Measurements from ENCODE around the gene HOXA10. TPM values are rescaled to one million over a fixed set of nuclear protein-coding genes. Genes with fewer than 3 reads are reported as not detected.

The HOXA10 gene
- total and polyA plus RNA-seq, 9 donors: 21.2 to 36.0 (median 30.4) TPM

GRCh38 chr7:27148756-27149641 is 25.1 kb downstream of the HOXA10 start:
- peaks cover 86% of the 10 kb centered on the region for H3K4me1 ChIP-seq (ENCODE audit: control insufficient read depth, insufficient read depth, low read length)
- peaks cover 60% of the 10 kb centered on the region for H3K27me3 ChIP-seq (ENCODE audit: control insufficient read depth, insufficient read depth, low read length)
- no peaks in the 10 kb centered on the region for H3K9me3 ChIP-seq (replicated peaks; ENCODE audit: control insufficient read depth, low read depth, low read length)
- H3K4me3 ChIP-seq (ENCODE audit: low read length): peak overlapping the region; percentile 79
- 31% methylated on average over 25 of the region's 30 CpGs for WGBS (ENCODE audit: insufficient coverage)
- peak; percentile 55 for DNase-seq
- H3K36me3 ChIP-seq (ENCODE audit: control insufficient read depth, insufficient read depth, low read length): peaks cover 24% of the 10 kb centered on the region
- H3K27ac ChIP-seq (ENCODE audit: low read length): peak overlapping the region; percentile 94

GRCh38 chr7:27148031-27148755 is 25.9 kb downstream of the HOXA10 start:
- H3K36me3 ChIP-seq (ENCODE audit: control insufficient read depth, insufficient read depth, low read length): peaks cover 25% of the 10 kb centered on the region
- peak; percentile 64 for DNase-seq
- peak overlapping the region; percentile 94 for H3K27ac ChIP-seq (ENCODE audit: low read length)
- 14% methylated on average over 28 of the region's 28 CpGs for WGBS (ENCODE audit: insufficient coverage)
- no peaks in the 10 kb centered on the region for H3K9me3 ChIP-seq (replicated peaks; ENCODE audit: control insufficient read depth, low read depth, low read length)
- H3K27me3 ChIP-seq (ENCODE audit: control insufficient read depth, insufficient read depth, low read length): peaks cover 57% of the 10 kb centered on the region
- peak overlapping the region; percentile 79 for H3K4me3 ChIP-seq (ENCODE audit: low read length)
- H3K4me1 ChIP-seq (ENCODE audit: control insufficient read depth, insufficient read depth, low read length): peaks cover 84% of the 10 kb centered on the region

GRCh38 chr7:27147199-27148030 is 26.7 kb downstream of the HOXA10 start, which contains the start of gene HOXA6:
Gene HOXA6 (minus strand): TSS chr7:27147774. CDS start chr7:27147749, 25 bp downstream.
- peaks cover 28% of the 10 kb centered on the region for H3K36me3 ChIP-seq (ENCODE audit: control insufficient read depth, insufficient read depth, low read length)
- peaks cover 79% of the 10 kb centered on the region for H3K4me1 ChIP-seq (ENCODE audit: control insufficient read depth, insufficient read depth, low read length)
- H3K27ac ChIP-seq (ENCODE audit: low read length): peak within 1 kb of the TSS; percentile 94
- peak within 1 kb of the TSS; percentile 79 for H3K4me3 ChIP-seq (ENCODE audit: low read length)
- WGBS (ENCODE audit: insufficient coverage): 19% methylated on average over 63 of the region's 63 CpGs
- H3K27me3 ChIP-seq (ENCODE audit: control insufficient read depth, insufficient read depth, low read length): peaks cover 52% of the 10 kb centered on the region
- H3K9me3 ChIP-seq (replicated peaks; ENCODE audit: control insufficient read depth, low read depth, low read length): no peaks in the 10 kb centered on the region
- DNase-seq: peak; percentile 84

- Histone ChIP-seq H3K4me3 (ENCODE audit: low read length) (peak overlapping the region; percentile 79), H3K9me3 (replicated peaks; ENCODE audit: control insufficient read depth, low read depth, low read length) (no peaks in the 10 kb centered on the region), H3K27me3 (ENCODE audit: control insufficient read depth, insufficient read depth, low read length) (peaks cover 47% of the 10 kb centered on the region), H3K27ac (ENCODE audit: low read length) (peak overlapping the region; percentile 94), H3K36me3 (ENCODE audit: control insufficient read depth, insufficient read depth, low read length) (peaks cover 35% of the 10 kb centered on the region), H3K4me1 (ENCODE audit: control insufficient read depth, insufficient read depth, low read length) (peaks cover 72% of the 10 kb centered on the region)
- 78% methylated on average over 4 of the region's 5 CpGs for WGBS (ENCODE audit: insufficient coverage)
- DNase-seq: peak; percentile 48
These were observed 27.5 kb downstream of the HOXA10 start for GRCh38 chr7:27146491-27147198.

- Histone ChIP-seq H3K27ac (ENCODE audit: low read length) (peak overlapping the region; percentile 94), H3K4me1 (ENCODE audit: control insufficient read depth, insufficient read depth, low read length) (peaks cover 65% of the 10 kb centered on the region), H3K27me3 (ENCODE audit: control insufficient read depth, insufficient read depth, low read length) (peaks cover 40% of the 10 kb centered on the region), H3K36me3 (ENCODE audit: control insufficient read depth, insufficient read depth, low read length) (peaks cover 37% of the 10 kb centered on the region), H3K4me3 (ENCODE audit: low read length) (no peak overlapping the region), H3K9me3 (replicated peaks; ENCODE audit: control insufficient read depth, low read depth, low read length) (no peaks in the 10 kb centered on the region)
- DNase-seq: no peak
- 60% methylated on average over 1 of the region's 11 CpGs for WGBS (ENCODE audit: insufficient coverage)
These were observed 28.2 kb downstream of the HOXA10 start for GRCh38 chr7:27145914-27146412.

- H3K4me1 ChIP-seq (ENCODE audit: control insufficient read depth, insufficient read depth, low read length): peaks cover 66% of the 10 kb centered on the region
- DNase-seq: no peak
- no peak overlapping the region for H3K4me3 ChIP-seq (ENCODE audit: low read length)
- peak overlapping the region; percentile 59 for H3K27ac ChIP-seq (ENCODE audit: low read length)
- no peaks in the 10 kb centered on the region for H3K9me3 ChIP-seq (replicated peaks; ENCODE audit: control insufficient read depth, low read depth, low read length)
- H3K36me3 ChIP-seq (ENCODE audit: control insufficient read depth, insufficient read depth, low read length): peaks cover 40% of the 10 kb centered on the region
- H3K27me3 ChIP-seq (ENCODE audit: control insufficient read depth, insufficient read depth, low read length): peaks cover 37% of the 10 kb centered on the region
- 71% methylated on average over 42 of the region's 47 CpGs for WGBS (ENCODE audit: insufficient coverage)
These were observed 28.8 kb downstream of the HOXA10 start for GRCh38 chr7:27145165-27145913.

GRCh38 chr7:27144781-27145164 is 29.3 kb downstream of the HOXA10 start:
- peaks cover 40% of the 10 kb centered on the region for H3K36me3 ChIP-seq (ENCODE audit: control insufficient read depth, insufficient read depth, low read length)
- no peak for DNase-seq
- 44% methylated on average over 31 of the region's 31 CpGs for WGBS (ENCODE audit: insufficient coverage)
- H3K4me1 ChIP-seq (ENCODE audit: control insufficient read depth, insufficient read depth, low read length): peaks cover 62% of the 10 kb centered on the region
- H3K4me3 ChIP-seq (ENCODE audit: low read length): peak overlapping the region; percentile 5
- H3K27me3 ChIP-seq (ENCODE audit: control insufficient read depth, insufficient read depth, low read length): peaks cover 37% of the 10 kb centered on the region
- no peaks in the 10 kb centered on the region for H3K9me3 ChIP-seq (replicated peaks; ENCODE audit: control insufficient read depth, low read depth, low read length)
- peak overlapping the region; percentile 59 for H3K27ac ChIP-seq (ENCODE audit: low read length)

- Histone ChIP-seq H3K4me1 (ENCODE audit: control insufficient read depth, insufficient read depth, low read length) (peaks cover 60% of the 10 kb centered on the region), H3K36me3 (ENCODE audit: control insufficient read depth, insufficient read depth, low read length) (peaks cover 40% of the 10 kb centered on the region), H3K27me3 (ENCODE audit: control insufficient read depth, insufficient read depth, low read length) (peaks cover 37% of the 10 kb centered on the region), H3K27ac (ENCODE audit: low read length) (peak overlapping the region; percentile 59), H3K9me3 (replicated peaks; ENCODE audit: control insufficient read depth, low read depth, low read length) (no peaks in the 10 kb centered on the region), H3K4me3 (ENCODE audit: low read length) (peak overlapping the region; percentile 21)
- WGBS (ENCODE audit: insufficient coverage): 69% methylated on average over 21 of the region's 40 CpGs
- no peak for DNase-seq
These were observed 30.0 kb downstream of the HOXA10 start for GRCh38 chr7:27143950-27144780.
